BJ (cell line): ENCODE measurements around the gene GOLGA8B. TPM values are rescaled to one million over a fixed set of nuclear protein-coding genes. Genes with fewer than 3 reads are reported as not detected.
"Not testable (repeated sequence)": the region's sequence is repeated elsewhere in the genome, so short reads cannot be mapped to it uniquely, and the experiment has no call there.

ENCODE experiments used
- CTCF ChIA-PET: fragments of 350-600 bp; formaldehyde crosslinking; extraction: SDS; loops from one replicate; lab custom pipeline; 2021; ENCODE audit warnings: antibody characterized with exemption, inconsistent platforms; lab: Yijun Ruan, JAX
- POLR2A ChIA-PET: fragments of 300-600 bp; sonication (Branson Sonifier 250); formaldehyde crosslinking; extraction: SDS; loops from one replicate; lab custom pipeline; 2021; ENCODE audit warnings: antibody characterized with exemption; lab: Charles Lee
- DNase-seq: peaks from one replicate; pipeline ENCODE4 v3.0.0-alpha.2; 2011; ENCODE audit warnings: low read depth
- H3K27me3 ChIP-seq: 2 replicates; pipeline ENCODE4 v1.6.0; 2011; ENCODE audit warnings: low read length; ENCODE audit not compliant: control insufficient read depth, insufficient read depth
- H3K36me3 ChIP-seq: 2 replicates; pipeline ENCODE4 v1.5.1; 2011; ENCODE audit warnings: low read length; ENCODE audit not compliant: control insufficient read depth, insufficient read depth
- H3K4me3 ChIP-seq: 2 replicates; pipeline ENCODE4 v1.5.1; 2011; ENCODE audit warnings: low read depth, mild to moderate bottlenecking, control low read depth, low read length
- polyA plus RNA-seq: library from polyadenylated mRNA; depleted of rRNA; stranded (reverse); fragments of >200 nt; gene quantifications from 2 replicates; pipeline ENCODE4 v1.2.3, GENCODE V29; 2011
- TF ChIP-seq, protein P1 (sequence below): IDR thresholded peaks from 2 replicates; pipeline ENCODE4 v1.5.1; 2011; ENCODE audit warnings: low read depth, mild to moderate bottlenecking, control low read depth, inconsistent platforms, low read length, moderate library complexity; ENCODE audit not compliant: insufficient read depth

GOLGA8B gene
- polyA plus RNA-seq, 1 experiment: 30.4 TPM

DNA sequence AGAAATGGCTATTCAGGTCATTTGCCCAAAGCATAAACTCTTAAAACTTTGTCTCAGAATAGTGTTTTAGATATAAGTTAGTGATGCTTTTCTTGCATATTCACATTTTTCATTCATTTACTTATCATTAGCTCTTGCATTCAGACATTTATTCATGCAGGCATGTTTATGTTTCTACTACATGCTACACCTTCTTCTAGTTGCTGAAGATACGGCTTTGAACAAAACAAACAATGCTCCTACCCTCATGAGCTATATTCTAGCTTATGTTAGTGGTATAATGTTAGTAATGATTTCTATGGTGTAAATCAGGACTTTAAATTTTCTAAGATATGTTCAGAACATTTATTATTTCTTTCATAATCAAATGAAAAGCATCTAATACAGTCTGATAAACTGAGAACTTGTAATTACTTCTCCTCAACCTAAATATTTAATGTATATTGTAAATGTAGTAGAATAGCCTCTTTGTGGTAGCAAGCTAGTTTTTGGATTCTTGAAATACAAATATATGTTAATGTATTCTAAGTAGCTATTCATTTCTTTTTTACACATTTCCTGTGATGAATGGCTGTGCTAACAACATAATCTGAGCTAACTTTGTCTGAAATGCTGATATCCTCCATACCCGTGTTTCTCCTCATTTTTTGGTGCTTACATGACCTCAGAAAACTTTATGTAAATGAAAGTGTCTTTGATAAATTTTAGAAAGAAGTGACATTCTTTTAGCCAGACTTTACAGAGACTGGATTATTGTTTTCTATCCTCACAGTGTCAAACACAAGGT lies 15.5 kb upstream of the GOLGA8B start:
- POLR2A ChIA-PET: no interaction called here
- no peak overlapping the region for H3K4me3 ChIP-seq
- CTCF ChIA-PET: no interaction called here
- no peaks in the 10 kb centered on the region for H3K36me3 ChIP-seq
- H3K27me3 ChIP-seq: peaks cover 5% of the 10 kb centered on the region
- DNase-seq: no peak
- TF ChIP-seq, protein P1, sequence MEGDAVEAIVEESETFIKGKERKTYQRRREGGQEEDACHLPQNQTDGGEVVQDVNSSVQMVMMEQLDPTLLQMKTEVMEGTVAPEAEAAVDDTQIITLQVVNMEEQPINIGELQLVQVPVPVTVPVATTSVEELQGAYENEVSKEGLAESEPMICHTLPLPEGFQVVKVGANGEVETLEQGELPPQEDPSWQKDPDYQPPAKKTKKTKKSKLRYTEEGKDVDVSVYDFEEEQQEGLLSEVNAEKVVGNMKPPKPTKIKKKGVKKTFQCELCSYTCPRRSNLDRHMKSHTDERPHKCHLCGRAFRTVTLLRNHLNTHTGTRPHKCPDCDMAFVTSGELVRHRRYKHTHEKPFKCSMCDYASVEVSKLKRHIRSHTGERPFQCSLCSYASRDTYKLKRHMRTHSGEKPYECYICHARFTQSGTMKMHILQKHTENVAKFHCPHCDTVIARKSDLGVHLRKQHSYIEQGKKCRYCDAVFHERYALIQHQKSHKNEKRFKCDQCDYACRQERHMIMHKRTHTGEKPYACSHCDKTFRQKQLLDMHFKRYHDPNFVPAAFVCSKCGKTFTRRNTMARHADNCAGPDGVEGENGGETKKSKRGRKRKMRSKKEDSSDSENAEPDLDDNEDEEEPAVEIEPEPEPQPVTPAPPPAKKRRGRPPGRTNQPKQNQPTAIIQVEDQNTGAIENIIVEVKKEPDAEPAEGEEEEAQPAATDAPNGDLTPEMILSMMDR: no peak

DNA sequence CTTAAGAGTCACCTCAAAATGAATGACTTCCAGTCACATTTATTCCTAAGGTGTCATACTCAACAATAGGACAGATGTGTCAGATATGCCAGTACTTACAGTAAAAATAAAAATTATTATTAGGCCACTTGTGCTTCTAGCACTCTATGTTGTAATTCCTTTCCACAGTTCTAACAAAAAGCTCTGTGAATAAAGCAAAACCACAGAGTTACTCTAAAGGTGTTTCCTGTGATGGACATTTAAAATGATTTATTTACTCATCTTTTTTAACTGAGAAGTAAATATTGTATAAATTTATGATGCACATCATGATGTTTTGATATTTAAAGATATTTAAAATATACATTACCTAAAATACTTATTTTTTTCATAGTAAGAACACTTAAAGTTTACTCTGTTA lies 13.9 kb upstream of the GOLGA8B start:
- no peak for DNase-seq
- no peak overlapping the region for H3K4me3 ChIP-seq
- CTCF ChIA-PET: interaction anchor here (0.7 kb wide), 1 partner anchor 16 kb away, joined by 3 read pairs; no protein-coding TSS in a partner anchor
- no peaks in the 10 kb centered on the region for H3K36me3 ChIP-seq
- POLR2A ChIA-PET: no interaction called here
- TF ChIP-seq, protein P1: no peak
- peaks cover 2% of the 10 kb centered on the region for H3K27me3 ChIP-seq

DNA sequence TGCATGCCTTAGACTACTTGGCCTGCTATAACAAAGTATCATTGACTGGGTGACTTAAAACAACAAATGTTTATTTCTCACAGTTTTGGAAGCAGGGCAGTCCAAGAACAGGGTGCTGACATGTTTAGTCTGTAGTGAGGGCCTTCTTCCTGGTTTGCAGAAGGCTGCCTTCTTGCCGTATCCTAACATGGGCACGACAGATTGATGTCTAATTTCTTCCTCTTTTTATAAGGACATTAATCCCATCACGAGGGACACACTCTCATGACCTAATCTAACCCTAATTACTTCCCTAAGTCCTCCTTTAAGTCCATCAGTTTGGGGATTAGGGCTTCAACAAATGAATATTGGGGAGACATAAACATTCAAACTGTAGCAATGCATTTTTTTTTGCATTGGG lies 10.9 kb upstream of the GOLGA8B start:
- Histone ChIP-seq H3K36me3 (no peaks in the 10 kb centered on the region), H3K27me3 (no peaks in the 10 kb centered on the region), H3K4me3 (no peak overlapping the region)
- POLR2A ChIA-PET: no interaction called here
- CTCF ChIA-PET: no interaction called here
- TF ChIP-seq, protein P1: no peak
- no peak for DNase-seq

DNA sequence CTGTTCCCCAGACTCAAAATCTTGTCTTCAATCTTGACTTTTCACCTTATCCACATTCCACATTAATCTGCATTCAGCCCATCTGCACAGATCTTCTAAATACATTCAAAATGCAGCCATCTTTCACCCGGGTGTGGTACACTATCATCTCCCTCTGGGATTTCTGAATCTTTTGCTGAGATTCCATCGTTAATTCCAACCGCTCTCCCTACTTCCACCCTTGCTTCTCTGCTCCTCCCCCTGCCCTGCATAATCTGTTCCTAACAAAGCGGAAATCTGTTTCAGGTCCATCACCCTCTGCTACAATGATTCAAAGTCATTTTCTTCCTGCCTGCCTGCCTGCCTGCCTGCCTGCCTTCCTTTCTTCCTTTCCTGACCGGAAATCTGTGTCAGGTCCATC lies 7.9 kb upstream of the GOLGA8B start:
- DNase-seq: no peak

DNA sequence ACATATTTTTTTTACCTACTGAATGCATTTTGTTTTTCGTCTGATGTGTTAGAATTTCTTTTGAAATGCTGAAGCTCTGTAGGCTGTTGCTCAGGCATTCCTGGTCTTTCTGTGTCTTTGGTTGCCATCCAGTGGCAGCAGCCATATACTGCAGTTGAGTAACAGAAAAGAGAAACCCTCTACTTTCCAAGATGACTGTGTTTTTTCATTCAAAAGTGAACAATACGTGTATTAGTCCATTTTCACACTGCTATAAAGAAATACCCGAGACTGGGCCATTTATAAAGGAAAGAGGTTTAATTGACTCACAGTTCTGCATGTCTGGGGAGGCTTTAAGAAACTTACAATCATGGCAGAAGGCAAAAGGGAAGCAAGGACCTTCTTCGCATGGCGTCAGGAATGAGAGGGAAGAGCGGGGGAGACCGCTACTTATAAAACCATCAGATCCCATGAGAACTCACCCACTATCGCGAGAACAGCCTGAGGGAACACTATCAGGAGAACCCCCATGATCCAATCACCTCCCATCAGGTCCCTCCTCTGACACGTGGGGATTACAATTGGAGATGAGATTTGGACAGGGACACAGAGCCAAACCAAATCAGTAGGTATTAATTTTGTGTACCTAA lies 4.7 kb upstream of the GOLGA8B start:
- Histone ChIP-seq H3K4me3 (peak overlapping the region; percentile 27), H3K27me3 (no peaks in the 10 kb centered on the region), H3K36me3 (no peaks in the 10 kb centered on the region)
- POLR2A ChIA-PET: no interaction called here
- CTCF ChIA-PET: interaction anchor here (0.6 to 1.4 kb wide), 9 partner anchors 68 to 525 kb away, joined by 3 to 12 read pairs (median 4); no protein-coding TSS in a partner anchor
- peak; percentile 36 for DNase-seq
- TF ChIP-seq, protein P1: peak; percentile 75

More for the DNA sequence above, 7.9 kb upstream of the GOLGA8B start:
- Histone ChIP-seq H3K4me3 (no peak overlapping the region), H3K27me3 (no peaks in the 10 kb centered on the region), H3K36me3 (no peaks in the 10 kb centered on the region)
- CTCF ChIA-PET: no interaction called here
- TF ChIP-seq, protein P1: no peak
- POLR2A ChIA-PET: no interaction called here

DNA sequence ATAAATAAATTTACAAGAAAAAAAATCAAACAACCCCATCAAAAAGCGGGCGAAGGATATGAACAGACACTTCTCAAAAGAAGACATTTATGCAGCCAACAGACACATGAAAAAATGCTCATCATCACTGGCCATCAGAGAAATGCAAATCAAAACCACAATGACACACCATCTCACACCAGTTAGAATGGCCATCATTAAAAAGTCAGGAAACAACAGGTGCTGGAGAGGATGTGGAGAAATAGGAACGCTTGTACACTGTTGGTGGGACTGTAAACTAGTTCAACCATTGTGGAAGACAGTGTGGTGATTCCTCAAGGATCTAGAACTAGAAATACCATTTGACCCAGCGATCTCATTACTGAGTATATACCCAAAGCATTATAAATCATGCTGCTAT lies 2.5 kb upstream of the GOLGA8B start:
- H3K27me3 ChIP-seq, H3K4me3 ChIP-seq, POLR2A ChIA-PET, CTCF ChIA-PET, H3K36me3 ChIP-seq, DNase-seq: not testable (repeated sequence)
